Astrocyte of the spinal cord (primary cell): ENCODE data around the gene VAPA.

Source experiments
- DNase-seq: peaks from one replicate; pipeline ENCODE4 v3.0.0; 2011; ENCODE audit warnings: low read depth, low spot score
- H3K4me3 ChIP-seq: 2 replicates; pipeline ENCODE4 v1.5.1; 2011; ENCODE audit warnings: low read depth, mild to moderate bottlenecking, low read length, moderate library complexity
- in situ Hi-C: cut with HindIII; loops from 2 replicates; pipeline ENCODE4 v1.10.0; 2017; ENCODE audit warnings: low sequenced_read_pairs
- TF ChIP-seq, protein P1 (sequence below): IDR thresholded peaks from 2 replicates; pipeline ENCODE4 v1.5.1; 2012; ENCODE audit warnings: low read depth, mild to moderate bottlenecking, low read length, inconsistent platforms

Gene VAPA

DNA sequence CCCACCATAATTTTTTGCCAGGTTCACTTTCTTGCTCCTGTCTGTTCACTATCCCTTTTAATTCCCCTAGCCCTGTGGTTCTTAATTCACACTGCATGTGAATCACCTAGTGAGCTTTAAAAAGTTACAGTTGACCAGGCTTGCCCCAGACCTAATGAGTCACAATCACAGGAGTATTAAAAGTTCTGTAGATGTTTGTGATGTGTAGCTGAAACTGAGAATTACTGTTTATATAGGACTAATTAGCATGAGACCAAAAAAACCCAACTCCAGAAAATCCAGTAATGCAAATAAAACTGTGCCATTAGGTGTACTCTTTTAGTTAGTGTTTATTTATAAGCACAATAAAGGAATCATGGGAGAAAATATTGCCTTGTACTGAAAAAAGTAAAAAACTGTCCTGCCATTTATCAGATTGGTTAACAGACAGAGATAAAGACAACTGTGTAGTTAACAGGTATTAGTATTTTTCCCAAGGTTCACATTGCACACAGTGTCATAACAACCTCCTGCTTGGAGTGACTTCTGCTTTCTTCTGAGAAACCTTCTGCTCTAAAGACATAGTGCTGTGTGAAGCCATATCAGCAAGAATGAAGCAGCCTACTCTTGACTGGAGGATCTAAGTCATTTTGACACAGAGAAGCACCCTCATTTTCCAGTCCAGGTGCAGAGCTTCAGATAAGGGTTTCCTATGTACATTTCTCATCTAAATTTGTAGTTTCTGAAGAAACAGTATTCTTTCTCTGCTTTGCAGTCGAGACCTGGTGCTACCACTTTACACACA, 39.0 kb downstream of the VAPA start:
- in situ Hi-C loops: no loop called here
- TF ChIP-seq, protein P1, sequence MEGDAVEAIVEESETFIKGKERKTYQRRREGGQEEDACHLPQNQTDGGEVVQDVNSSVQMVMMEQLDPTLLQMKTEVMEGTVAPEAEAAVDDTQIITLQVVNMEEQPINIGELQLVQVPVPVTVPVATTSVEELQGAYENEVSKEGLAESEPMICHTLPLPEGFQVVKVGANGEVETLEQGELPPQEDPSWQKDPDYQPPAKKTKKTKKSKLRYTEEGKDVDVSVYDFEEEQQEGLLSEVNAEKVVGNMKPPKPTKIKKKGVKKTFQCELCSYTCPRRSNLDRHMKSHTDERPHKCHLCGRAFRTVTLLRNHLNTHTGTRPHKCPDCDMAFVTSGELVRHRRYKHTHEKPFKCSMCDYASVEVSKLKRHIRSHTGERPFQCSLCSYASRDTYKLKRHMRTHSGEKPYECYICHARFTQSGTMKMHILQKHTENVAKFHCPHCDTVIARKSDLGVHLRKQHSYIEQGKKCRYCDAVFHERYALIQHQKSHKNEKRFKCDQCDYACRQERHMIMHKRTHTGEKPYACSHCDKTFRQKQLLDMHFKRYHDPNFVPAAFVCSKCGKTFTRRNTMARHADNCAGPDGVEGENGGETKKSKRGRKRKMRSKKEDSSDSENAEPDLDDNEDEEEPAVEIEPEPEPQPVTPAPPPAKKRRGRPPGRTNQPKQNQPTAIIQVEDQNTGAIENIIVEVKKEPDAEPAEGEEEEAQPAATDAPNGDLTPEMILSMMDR: no peak
- DNase-seq: peak; percentile 39
- H3K4me3 ChIP-seq: no peak overlapping the region

GRCh38 chr18:9958861-9959399, 45.1 kb downstream of the VAPA start:
- in situ Hi-C loops: no loop called here
- H3K4me3 ChIP-seq: no peak overlapping the region
- TF ChIP-seq, protein P1: no peak
- DNase-seq: no peak

DNA sequence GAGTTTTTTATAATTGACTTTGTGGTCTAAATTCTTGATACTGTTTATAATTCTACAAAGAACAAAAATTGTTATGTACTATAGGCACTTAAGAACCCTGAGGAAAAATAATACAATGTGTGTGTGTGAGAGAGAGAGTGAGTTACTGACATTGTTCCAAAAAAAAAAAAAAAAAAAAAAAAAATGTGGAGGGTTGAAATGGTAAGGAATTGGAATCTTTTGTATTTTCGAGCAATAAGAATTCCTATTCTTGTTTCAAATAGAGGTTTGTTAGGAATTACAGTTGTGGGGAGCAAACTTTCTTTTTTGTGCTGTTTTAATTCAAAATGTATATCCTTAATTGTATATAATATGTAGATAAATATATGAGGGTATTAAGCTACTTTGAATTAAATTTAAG, 45.7 kb downstream of the VAPA start:
- in situ Hi-C loops: no loop called here
- DNase-seq: no peak
- TF ChIP-seq, protein P1: no peak
- H3K4me3 ChIP-seq: no peak overlapping the region

- TF ChIP-seq, protein P1: no peak
- H3K4me3 ChIP-seq: no peak overlapping the region
- DNase-seq: no peak
- in situ Hi-C loops: no loop called here
These were observed 46.6 kb downstream of the VAPA start for GRCh38 chr18:9960258-9960904.

DNA sequence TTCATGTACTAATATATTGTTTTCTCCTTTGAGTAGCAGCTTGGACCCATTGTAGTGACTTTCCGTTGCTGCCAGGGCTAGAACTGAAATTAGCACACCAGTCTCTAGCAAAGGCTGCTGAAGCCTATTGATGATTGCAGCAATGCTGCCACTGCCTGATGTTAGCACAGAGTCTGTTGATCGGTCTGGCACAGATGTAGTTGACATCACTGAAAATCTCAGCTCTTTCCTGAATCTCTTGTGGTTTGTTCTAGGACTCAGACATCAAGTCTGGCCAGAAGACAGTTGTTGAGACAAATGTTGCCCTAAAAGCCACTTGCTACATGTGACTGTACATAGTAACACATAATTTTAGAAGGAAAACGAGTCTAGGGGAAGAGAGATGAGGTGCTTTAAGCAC, 47.2 kb downstream of the VAPA start:
- DNase-seq: no peak
- in situ Hi-C loops: no loop called here

DNA sequence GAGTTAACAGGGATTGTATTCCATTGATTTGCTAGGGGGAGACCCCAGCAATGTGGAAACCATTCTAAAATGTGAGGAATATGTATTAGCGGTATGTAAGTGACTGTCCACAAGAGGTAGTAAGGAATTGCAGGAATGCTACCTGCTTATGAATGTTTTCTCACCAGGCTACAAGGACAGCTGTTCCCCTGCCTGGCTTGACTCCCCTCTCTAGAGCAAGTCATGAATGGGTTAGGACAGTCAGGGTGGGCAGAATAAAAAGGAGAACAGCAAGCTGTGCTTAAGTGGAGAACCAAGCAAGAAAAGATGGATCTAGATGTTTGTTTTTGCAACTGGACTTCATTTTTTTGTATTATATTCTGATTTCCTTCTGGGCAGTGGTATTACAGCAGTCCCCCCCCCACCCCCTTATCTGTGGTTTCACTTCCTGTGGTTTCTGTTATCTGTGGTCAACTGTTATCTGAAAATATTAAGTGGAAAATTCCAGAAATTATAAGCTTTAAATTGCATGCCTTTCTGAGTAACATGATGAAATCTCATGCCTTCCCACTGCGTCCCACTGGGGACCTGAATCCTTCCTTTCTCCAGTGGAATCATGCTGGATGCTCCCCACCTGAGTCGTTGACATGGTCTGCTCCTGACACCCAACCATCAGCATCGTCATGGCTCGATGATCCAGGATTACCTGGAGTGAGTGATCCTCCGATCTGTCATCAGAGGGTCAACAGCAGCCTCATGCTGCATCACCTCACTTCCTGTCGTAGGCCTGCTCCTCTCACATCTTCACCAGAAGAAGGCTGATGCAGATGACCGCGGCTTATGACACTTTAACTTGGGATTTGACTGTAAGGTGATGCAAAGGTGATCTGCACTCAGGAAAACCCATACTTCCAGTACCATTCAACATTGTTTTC, 52.2 kb downstream of the VAPA start:
- in situ Hi-C loops: no loop called here
- H3K4me3 ChIP-seq: no peak overlapping the region
- TF ChIP-seq, protein P1: no peak
- DNase-seq: peak; percentile 25

More for the DNA sequence above, 47.2 kb downstream of the VAPA start:
- TF ChIP-seq, protein P1: no peak
- H3K4me3 ChIP-seq: no peak overlapping the region
